GM19240 (cell line): ENCODE data around the gene BCL2A1.
"Not testable (repeated sequence)": the region's sequence is repeated elsewhere in the genome, so short reads cannot be mapped to it uniquely, and the experiment has no call there.

Source experiments
- DNase-seq: peaks from one replicate; pipeline ENCODE4 v3.0.0; 2011; ENCODE audit warnings: low spot score; ENCODE audit not compliant: insufficient read length

The BCL2A1 gene

GRCh38 chr15:79970624-79971434 lies at the start of gene BCL2A1:
BCL2A1 (minus strand) TSS chr15:79971196; CDS start chr15:79971119, 77 bp downstream.
- DNase-seq, result no peak

- DNase-seq, result no peak
These were observed 49.7 kb upstream of the BCL2A1 start for GRCh38 chr15:80020731-80021130.

- not testable (repeated sequence) for DNase-seq
These were observed 49.2 kb upstream of the BCL2A1 start for GRCh38 chr15:80020149-80020548.

GRCh38 chr15:80019168-80019745 lies 48.3 kb upstream of the BCL2A1 start:
- no peak for DNase-seq

- DNase-seq, result not testable (repeated sequence)
These were observed 46.1 kb upstream of the BCL2A1 start for GRCh38 chr15:80017139-80017538.

GRCh38 chr15:80016506-80016905 lies 45.5 kb upstream of the BCL2A1 start:
- not testable (repeated sequence) for DNase-seq

- DNase-seq, result no peak
These were observed 44.2 kb upstream of the BCL2A1 start for GRCh38 chr15:80015156-80015555.

GRCh38 chr15:80014186-80014585 lies 43.2 kb upstream of the BCL2A1 start:
- DNase-seq, result not testable (repeated sequence)

- no peak for DNase-seq
These were observed 41.2 kb upstream of the BCL2A1 start for GRCh38 chr15:80012060-80012726.

- no peak for DNase-seq
These were observed 40.6 kb upstream of the BCL2A1 start for GRCh38 chr15:80011596-80011995.

- DNase-seq, result not testable (repeated sequence)
These were observed 40.1 kb upstream of the BCL2A1 start for GRCh38 chr15:80011041-80011523.

GRCh38 chr15:80010131-80010673 lies 39.2 kb upstream of the BCL2A1 start:
- DNase-seq, result no peak

- DNase-seq, result no peak
These were observed 36.5 kb upstream of the BCL2A1 start for GRCh38 chr15:80007532-80007931.

- DNase-seq, result no peak
These were observed 36.0 kb upstream of the BCL2A1 start for GRCh38 chr15:80006946-80007345.

- no peak for DNase-seq
These were observed 33.0 kb upstream of the BCL2A1 start for GRCh38 chr15:80003934-80004472.

- no peak for DNase-seq
These were observed 32.2 kb upstream of the BCL2A1 start for GRCh38 chr15:80003171-80003570.

GRCh38 chr15:80002267-80002666 lies 31.3 kb upstream of the BCL2A1 start:
- no peak for DNase-seq

GRCh38 chr15:79994615-79995014 lies 23.6 kb upstream of the BCL2A1 start:
- no peak for DNase-seq

GRCh38 chr15:79991826-79992225 lies 20.8 kb upstream of the BCL2A1 start:
- DNase-seq, result no peak

GRCh38 chr15:79990997-79991334 lies 20.0 kb upstream of the BCL2A1 start:
- DNase-seq, result no peak

GRCh38 chr15:79990280-79990996 lies 19.4 kb upstream of the BCL2A1 start:
- no peak for DNase-seq
